CD4-positive, alpha-beta T cell (primary cell): ENCODE results near the gene PLEKHA8. TPM values are rescaled to one million over a fixed set of nuclear protein-coding genes. Genes with fewer than 3 reads are reported as not detected.

Experiments used
- ATAC-seq: fragments of 200-7000 bp; cut with Tn5 transposase; one replicate; pipeline ENCODE4 v1.10.0; 2022; ENCODE audit warnings: mild to moderate bottlenecking; ENCODE audit not compliant: poor library complexity
- CTCF ChIA-PET: fragments of 350-600 bp; sonication (Branson Sonifier 250); formaldehyde crosslinking; loops from one replicate; lab custom pipeline; 2021; ENCODE audit warnings: antibody characterized with exemption, inconsistent platforms; lab: Charles Lee
- POLR2A ChIA-PET: fragments of 350-600 bp; sonication (Branson Sonifier 250); formaldehyde crosslinking; loops from one replicate; lab custom pipeline; 2021; ENCODE audit warnings: antibody characterized with exemption, inconsistent platforms; lab: Charles Lee
- DNase-seq, 14 experiments: peaks; one replicate each; pipeline ENCODE4 v3.0.0-alpha.2; 2013 to 2020; ENCODE audit warnings: mixed read lengths in 2 of 14
- H3K27ac ChIP-seq, 2 donors: one replicate each; pipeline versions ENCODE4 v1.5.1 to v1.7.0; 2013; ENCODE audit warnings: low read length in 2 of 2, low read depth in 1 of 2, mild to moderate bottlenecking in 1 of 2
- H3K27me3 ChIP-seq, 2 experiments: 1 replicate in 1 of 2; 2 replicates in 1 of 2; pipeline versions ENCODE4 v1.6.1 to v1.7.0; 2013; ENCODE audit warnings: low read length in 2 of 2, control low read depth in 1 of 2, mild to moderate bottlenecking in 1 of 2, moderate library complexity in 1 of 2; ENCODE audit not compliant: insufficient read depth in 2 of 2, control insufficient read depth in 1 of 2
- H3K36me3 ChIP-seq: one replicate; pipeline ENCODE4 v1.6.1; 2013; ENCODE audit warnings: low read length, control low read depth; ENCODE audit not compliant: insufficient read depth
- H3K4me1 ChIP-seq: one replicate; pipeline ENCODE4 v1.6.1; 2013; ENCODE audit warnings: low read length, control low read depth; ENCODE audit not compliant: insufficient read depth
- H3K4me3 ChIP-seq: one replicate; pipeline ENCODE4 v1.5.1; 2013; ENCODE audit warnings: mild to moderate bottlenecking, low read length, moderate library complexity
- H3K9me3 ChIP-seq, 2 experiments: 1 replicate in 1 of 2; 2 replicates in 1 of 2; pipeline versions ENCODE4 v1.6.1 to v1.7.0; 2013; ENCODE audit warnings: low read length in 2 of 2, mild to moderate bottlenecking in 2 of 2, control low read depth in 1 of 2, moderate library complexity in 1 of 2; ENCODE audit not compliant: control insufficient read depth in 1 of 2, insufficient read depth in 1 of 2
- H3K27ac Mint-ChIP-seq: one replicate; pipeline ENCODE4 v1.8.0; 2020; ENCODE audit warnings: mixed read lengths
- H3K27me3 Mint-ChIP-seq: one replicate; pipeline ENCODE4 v1.8.0; 2021; ENCODE audit warnings: mixed read lengths
- H3K36me3 Mint-ChIP-seq: one replicate; pipeline ENCODE4 v1.8.0; 2021; ENCODE audit warnings: low read depth, mixed read lengths
- H3K4me1 Mint-ChIP-seq: one replicate; pipeline ENCODE4 v1.8.0; 2021; ENCODE audit warnings: low read depth, mixed read lengths
- H3K4me3 Mint-ChIP-seq: one replicate; pipeline ENCODE4 v1.8.0; 2020; ENCODE audit warnings: mild to moderate bottlenecking, mixed read lengths
- H3K9me3 Mint-ChIP-seq: one replicate; pipeline ENCODE4 v1.8.0; 2020; ENCODE audit warnings: mixed read lengths
- CTCF ChIP-seq: fragments of 200-600 bp; IDR thresholded peaks from one replicate; pipeline ENCODE4 v1.8.0; 2022; ENCODE audit warnings: antibody characterized with exemption, mild to moderate bottlenecking
- intact Hi-C, 2 experiments: fragments of 100-400 bp; cut with DNase I in 1 of 2; cut with micrococcal nuclease in 1 of 2; formaldehyde crosslinking; loops; one replicate each; pipeline versions ENCODE4 v1.15.1 to v1.9.0; 2023 to 2025; cut with DNase I, micrococcal nuclease
- total RNA-seq, 174 experiments: library from RNA in 2 of 174; stranded (reverse) in 2 of 174; gene quantifications; one replicate each; pipeline ENCODE4 v1.2.3 and lab custom pipeline; 2021 to 2026

PLEKHA8 gene
- total RNA-seq, 2 experiments from 2014 or later, result 7.0 to 7.4 TPM

GRCh38 chr7:30072735-30073134, 44.5 kb downstream of the PLEKHA8 start:
- H3K27me3 Mint-ChIP-seq, result no peaks in the 10 kb centered on the region
- TF ChIP-seq CTCF, result no peak
- DNase-seq (no peak), ATAC-seq (no peak)
- peaks cover 32% of the 10 kb centered on the region for H3K36me3 Mint-ChIP-seq
- H3K4me3 Mint-ChIP-seq, result no peak overlapping the region
- H3K9me3 Mint-ChIP-seq, result no peaks in the 10 kb centered on the region
- H3K4me1 Mint-ChIP-seq, result no peaks in the 10 kb centered on the region
- intact Hi-C loops, result no loop called here
- Histone ChIP-seq H3K4me1 (no peaks in the 10 kb centered on the region), H3K4me3 (no peak overlapping the region), H3K36me3 (peaks cover 3% of the 10 kb centered on the region), H3K9me3 (no peaks in the 10 kb centered on the region), H3K27ac (no peak overlapping the region), H3K27me3 (no peaks in the 10 kb centered on the region)
- ChIA-PET CTCF (interaction anchor here (2.4 kb wide), 1 partner anchor 11 kb away, joined by 6 read pairs; no protein-coding TSS in a partner anchor), POLR2A (interaction anchor here (0.5 kb wide), 1 partner anchor 158 kb away, joined by 4 read pairs; no protein-coding TSS in a partner anchor)
- no peak overlapping the region for H3K27ac Mint-ChIP-seq

- ChIA-PET POLR2A (no interaction called here), CTCF (interaction anchor here (1.8 to 2.4 kb wide), 2 partner anchors 13 to 196 kb away, joined by 3 to 6 read pairs; no protein-coding TSS in a partner anchor)
- no peak overlapping the region for H3K4me3 Mint-ChIP-seq
- H3K36me3 Mint-ChIP-seq, result peaks cover 39% of the 10 kb centered on the region
- H3K27me3 Mint-ChIP-seq, result no peaks in the 10 kb centered on the region
- no peaks in the 10 kb centered on the region for H3K9me3 ChIP-seq
- no peaks in the 10 kb centered on the region for H3K27me3 ChIP-seq
- ATAC-seq, result no peak
- peak; percentile 42 for TF ChIP-seq CTCF
- peak in 3 of 14 experiments; percentile 30 to 35 (median 35) for DNase-seq
- H3K4me1 ChIP-seq, result no peaks in the 10 kb centered on the region
- peaks cover 10% of the 10 kb centered on the region for H3K36me3 ChIP-seq
- no peak overlapping the region for H3K27ac Mint-ChIP-seq
- no peak overlapping the region for H3K27ac ChIP-seq
- intact Hi-C loops, result no loop called here
- H3K9me3 Mint-ChIP-seq, result no peaks in the 10 kb centered on the region
- no peaks in the 10 kb centered on the region for H3K4me1 Mint-ChIP-seq
- H3K4me3 ChIP-seq, result no peak overlapping the region
These were observed 46.3 kb downstream of the PLEKHA8 start for GRCh38 chr7:30074422-30075030.

- ChIA-PET POLR2A (no interaction called here), CTCF (no interaction called here)
- peaks cover 45% of the 10 kb centered on the region for H3K36me3 Mint-ChIP-seq
- H3K4me1 ChIP-seq, result no peaks in the 10 kb centered on the region
- peaks cover 10% of the 10 kb centered on the region for H3K36me3 ChIP-seq
- no peak overlapping the region for H3K4me3 ChIP-seq
- no peaks in the 10 kb centered on the region for H3K9me3 ChIP-seq
- DNase-seq (no peak), ATAC-seq (no peak)
- TF ChIP-seq CTCF, result no peak
- H3K27ac Mint-ChIP-seq, result no peak overlapping the region
- H3K4me1 Mint-ChIP-seq, result no peaks in the 10 kb centered on the region
- H3K27me3 Mint-ChIP-seq, result no peaks in the 10 kb centered on the region
- H3K9me3 Mint-ChIP-seq, result no peaks in the 10 kb centered on the region
- H3K27me3 ChIP-seq, result no peaks in the 10 kb centered on the region
- intact Hi-C loops, result no loop called here
- H3K4me3 Mint-ChIP-seq, result no peak overlapping the region
- no peak overlapping the region for H3K27ac ChIP-seq
These were observed 48.2 kb downstream of the PLEKHA8 start for GRCh38 chr7:30076411-30076810.
